ENCODE results near the gene PTPRD. TPM values are rescaled to one million over a fixed set of nuclear protein-coding genes. Genes with fewer than 3 reads are reported as not detected.

Gene PTPRD
- total RNA-seq, 1 experiment from 2014 or later, result not detected

DNA sequence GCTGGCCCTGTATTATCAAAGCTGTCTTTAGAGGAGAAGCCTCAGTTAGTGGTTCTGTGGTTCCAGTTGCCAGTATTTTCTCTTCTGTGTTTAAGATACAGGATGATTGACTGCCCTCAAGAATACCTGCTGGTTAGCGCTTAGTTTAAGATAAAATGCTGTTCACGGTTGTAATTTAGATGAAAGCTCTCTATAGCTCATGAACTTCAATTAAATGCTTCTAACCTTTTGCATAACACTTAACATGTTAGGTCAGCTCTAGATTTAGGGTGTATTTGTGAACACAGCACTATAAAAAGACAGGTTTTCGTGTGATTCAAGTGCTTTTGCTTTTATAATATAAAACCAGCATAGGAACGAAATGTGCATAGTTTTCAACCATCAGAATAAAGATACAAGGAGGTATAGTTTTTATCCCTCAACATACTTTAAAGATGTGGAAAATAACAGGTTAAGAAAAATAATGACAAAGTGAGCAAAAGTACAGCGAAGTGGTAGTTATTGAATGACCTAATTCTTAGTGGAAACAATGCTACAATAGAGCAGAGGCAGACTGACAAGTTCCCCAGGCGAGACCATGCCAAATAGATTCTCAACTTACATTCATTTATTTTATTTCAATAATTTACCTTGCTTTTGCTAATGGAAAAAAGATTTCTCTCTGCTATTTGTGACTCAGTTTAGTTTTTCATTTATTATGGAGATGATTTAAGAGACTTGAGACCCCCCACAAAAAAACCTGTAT is 2210.7 kb downstream of the PTPRD start:
- no peak overlapping the region for H3K4me3 ChIP-seq (ENCODE audit: low read depth, low read length, poor library complexity, severe bottlenecking)
- CTCF ChIA-PET, result no interaction called here
- DNase-seq (ENCODE audit: low spot score), result no peak
- no peaks in the 10 kb centered on the region for H3K9me3 ChIP-seq (ENCODE audit: low read depth, low read length, poor library complexity, severe bottlenecking)
- H3K27ac ChIP-seq (ENCODE audit: low read depth, low read length, poor library complexity, severe bottlenecking), result no peak overlapping the region
- intact Hi-C loops (cut with micrococcal nuclease; ENCODE audit: unreplicated experiment), result no loop called here
- TF ChIP-seq EZH2 (IDR thresholded peaks at IDR 0.05; ENCODE audit: borderline replicate concordance, low read depth, low read length, poor library complexity, severe bottlenecking), result no peak
- no peak for TF ChIP-seq CTCF (conservative IDR thresholded peaks at IDR 0.05; ENCODE audit: low read depth, low read length)
- H3K36me3 ChIP-seq (ENCODE audit: insufficient read depth, low read length, poor library complexity, severe bottlenecking), result no peaks in the 10 kb centered on the region
- BruUV-seq (replicated peaks), result no TSS peak
- POLR2A ChIA-PET (ENCODE audit: low non-redundant PET), result no interaction called here
- no peaks in the 10 kb centered on the region for H3K27me3 ChIP-seq (replicated peaks; ENCODE audit: insufficient read depth, low read depth, low read length, poor library complexity)
- H3K4me1 ChIP-seq (ENCODE audit: insufficient read depth, low read length, poor library complexity, severe bottlenecking), result no peaks in the 10 kb centered on the region

DNA sequence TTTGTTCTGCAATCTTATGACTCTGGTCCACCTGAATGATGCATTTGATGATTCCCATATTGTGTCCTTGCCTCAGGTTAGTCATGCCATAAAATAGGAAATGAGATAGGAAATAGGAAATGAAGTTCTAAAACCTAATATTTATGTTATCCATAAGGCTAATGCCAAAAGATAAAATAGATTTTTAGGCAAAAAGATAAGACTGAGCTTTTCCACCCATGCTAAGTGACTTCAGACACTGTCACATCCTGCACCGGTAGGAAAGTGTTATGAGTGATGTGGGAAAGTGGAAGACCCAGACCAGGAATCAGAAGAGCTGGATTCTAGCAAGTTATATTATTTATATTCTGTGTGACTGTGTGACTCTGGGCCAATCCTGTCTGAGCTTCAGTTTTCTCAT is 2212.4 kb downstream of the PTPRD start:
- intact Hi-C loops (cut with micrococcal nuclease; ENCODE audit: unreplicated experiment), result no loop called here
- DNase-seq (ENCODE audit: low spot score), result no peak
- no peak for TF ChIP-seq CTCF (conservative IDR thresholded peaks at IDR 0.05; ENCODE audit: low read depth, low read length)
- TF ChIP-seq EZH2 (IDR thresholded peaks at IDR 0.05; ENCODE audit: borderline replicate concordance, low read depth, low read length, poor library complexity, severe bottlenecking), result no peak
- H3K27ac ChIP-seq (ENCODE audit: low read depth, low read length, poor library complexity, severe bottlenecking), result no peak overlapping the region
- no peaks in the 10 kb centered on the region for H3K36me3 ChIP-seq (ENCODE audit: insufficient read depth, low read length, poor library complexity, severe bottlenecking)
- no peaks in the 10 kb centered on the region for H3K27me3 ChIP-seq (replicated peaks; ENCODE audit: insufficient read depth, low read depth, low read length, poor library complexity)
- no peaks in the 10 kb centered on the region for H3K4me1 ChIP-seq (ENCODE audit: insufficient read depth, low read length, poor library complexity, severe bottlenecking)
- H3K9me3 ChIP-seq (ENCODE audit: low read depth, low read length, poor library complexity, severe bottlenecking), result no peaks in the 10 kb centered on the region
- no peak overlapping the region for H3K4me3 ChIP-seq (ENCODE audit: low read depth, low read length, poor library complexity, severe bottlenecking)
- POLR2A ChIA-PET (ENCODE audit: low non-redundant PET), result no interaction called here
- CTCF ChIA-PET, result no interaction called here
- BruUV-seq (replicated peaks), result no TSS peak

DNA sequence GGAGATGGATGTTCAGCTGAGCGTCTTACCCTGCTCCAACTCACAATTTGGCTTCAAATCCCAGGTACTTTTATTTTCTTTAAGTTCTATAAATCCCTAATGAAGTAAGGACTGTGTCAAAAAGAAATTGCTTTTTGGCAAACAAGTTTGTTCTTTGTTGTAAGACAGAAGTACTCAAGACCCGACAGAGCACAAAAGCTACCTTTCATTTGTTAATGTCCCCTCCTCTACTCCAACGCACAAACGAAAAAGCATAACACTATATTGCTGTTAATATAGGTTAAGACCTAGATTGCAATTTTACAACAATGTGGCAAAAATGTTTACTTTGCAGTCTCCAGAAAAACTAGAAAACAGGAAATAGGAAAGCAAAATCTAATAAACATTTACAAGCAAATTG is 2217.8 kb downstream of the PTPRD start:
- no peaks in the 10 kb centered on the region for H3K4me1 ChIP-seq (ENCODE audit: insufficient read depth, low read length, poor library complexity, severe bottlenecking)
- TF ChIP-seq CTCF (conservative IDR thresholded peaks at IDR 0.05; ENCODE audit: low read depth, low read length), result no peak
- no peak for TF ChIP-seq EZH2 (IDR thresholded peaks at IDR 0.05; ENCODE audit: borderline replicate concordance, low read depth, low read length, poor library complexity, severe bottlenecking)
- no peaks in the 10 kb centered on the region for H3K27me3 ChIP-seq (replicated peaks; ENCODE audit: insufficient read depth, low read depth, low read length, poor library complexity)
- no peaks in the 10 kb centered on the region for H3K9me3 ChIP-seq (ENCODE audit: low read depth, low read length, poor library complexity, severe bottlenecking)
- H3K4me3 ChIP-seq (ENCODE audit: low read depth, low read length, poor library complexity, severe bottlenecking), result no peak overlapping the region
- DNase-seq (ENCODE audit: low spot score), result no peak
- no TSS peak for BruUV-seq (replicated peaks)
- intact Hi-C loops (cut with micrococcal nuclease; ENCODE audit: unreplicated experiment), result no loop called here
- H3K36me3 ChIP-seq (ENCODE audit: insufficient read depth, low read length, poor library complexity, severe bottlenecking), result no peaks in the 10 kb centered on the region
- no peak overlapping the region for H3K27ac ChIP-seq (ENCODE audit: low read depth, low read length, poor library complexity, severe bottlenecking)
- POLR2A ChIA-PET (ENCODE audit: low non-redundant PET), result no interaction called here
- CTCF ChIA-PET, result no interaction called here
